PFSK-1 (cell line): ENCODE data around the gene GPAT3.

Experiments
- POLR2AphosphoS5 ChIP-seq: IDR thresholded peaks from 2 replicates; pipeline ENCODE4 v1.6.1; 2012; ENCODE audit warnings: low read depth, mild to moderate bottlenecking, control low read depth, low read length, moderate library complexity
- TAF1 ChIP-seq: IDR thresholded peaks from 2 replicates; pipeline ENCODE4 v1.6.1; 2012; ENCODE audit warnings: low read length, control low read depth, borderline replicate concordance; ENCODE audit not compliant: insufficient read depth

DNA sequence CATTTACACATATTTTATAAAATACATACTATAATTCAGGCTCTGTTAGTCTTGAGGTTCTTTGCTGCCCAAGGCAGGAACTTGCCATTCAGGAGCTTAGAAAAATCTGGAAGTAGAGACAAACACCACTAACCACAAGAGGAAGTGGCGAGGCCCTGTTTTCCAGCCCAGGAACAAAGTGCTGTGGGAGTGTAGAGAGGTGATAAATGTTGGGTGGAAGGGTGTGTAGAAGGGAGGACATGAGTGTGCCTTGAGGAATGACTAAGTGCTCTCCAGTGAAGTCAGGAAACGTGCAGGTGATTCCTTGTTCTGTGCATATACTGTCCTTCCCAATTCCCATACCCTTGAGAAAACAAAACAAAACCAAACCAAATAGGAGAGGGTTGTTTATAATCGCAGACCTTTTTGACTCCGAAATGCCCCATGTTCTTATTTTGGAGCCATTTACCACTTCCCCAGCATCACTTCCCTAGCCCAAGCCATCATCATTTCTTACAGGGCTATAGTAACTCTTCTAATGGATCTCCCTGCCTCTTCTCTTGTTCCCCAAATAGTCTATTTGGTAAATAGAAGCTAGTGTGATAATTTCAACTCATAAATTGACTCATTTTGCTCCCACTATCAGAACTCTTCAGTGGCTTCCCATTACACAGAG lies 83.2 kb downstream of the GPAT3 start:
- TF ChIP-seq TAF1: no peak
- TF ChIP-seq POLR2AphosphoS5: no peak
